ENCODE results near the gene TRMT1. TPM values are rescaled to one million over a fixed set of nuclear protein-coding genes. Genes with fewer than 3 reads are reported as not detected.

The TRMT1 gene
- total RNA-seq, 1 experiment from 2014 or later: 106 TPM

- CTCF ChIA-PET: interaction anchor here (0.5 to 3.4 kb wide), 18 partner anchors 9 to 148 kb away, joined by 3 to 34 read pairs (median 6); partner anchors contain the start of genes NACC1 and TRMT1
- H3K9me3 Mint-ChIP-seq: no peaks in the 10 kb centered on the region
- H3K27ac Mint-ChIP-seq: no peak overlapping the region
These were observed 12.8 kb downstream of the TRMT1 start for GRCh38 chr19:13103581-13104359.

More at GRCh38 chr19:13103581-13104359, 12.8 kb downstream of the TRMT1 start:
- POLR2A ChIA-PET: interaction anchor here (1.0 to 1.4 kb wide), 2 partner anchors 14 to 126 kb away, joined by 3 to 7 read pairs; partner anchors contain the start of gene NACC1
- no peak overlapping the region for H3K4me3 Mint-ChIP-seq
- peaks cover 37% of the 10 kb centered on the region for H3K27me3 Mint-ChIP-seq (ENCODE audit: low read depth)
- no peak for DNase-seq (ENCODE audit: low spot score)
- peaks cover 8% of the 10 kb centered on the region for H3K4me1 Mint-ChIP-seq
- peaks cover 5% of the 10 kb centered on the region; the same call in 1 of the 2 replicates for H3K36me3 Mint-ChIP-seq
- no peak for TF ChIP-seq NFE2L1 (CRISPR knock-in tag; IDR thresholded peaks at IDR 0.05)
- no peak for TF ChIP-seq ARID4B (CRISPR knock-in tag; IDR thresholded peaks at IDR 0.05; ENCODE audit: borderline replicate concordance)
- TF ChIP-seq IRF2 (CRISPR knock-in tag; IDR thresholded peaks at IDR 0.05; ENCODE audit: borderline replicate concordance, low read depth): no peak
- no peak for TF ChIP-seq MAX (CRISPR knock-in tag; IDR thresholded peaks at IDR 0.05)
- TF ChIP-seq ELF4 (CRISPR knock-in tag; IDR thresholded peaks at IDR 0.05; ENCODE audit: low read depth): no peak
- no peak for TF ChIP-seq ATF6 (CRISPR knock-in tag; IDR thresholded peaks at IDR 0.05)
- no peak for TF ChIP-seq USF2 (CRISPR knock-in tag; IDR thresholded peaks at IDR 0.05)
- no peak for TF ChIP-seq SMAD4 (CRISPR knock-in tag; IDR thresholded peaks at IDR 0.05)
- TF ChIP-seq CBFB (CRISPR knock-in tag; IDR thresholded peaks at IDR 0.05; ENCODE audit: low read depth): no peak
- TF ChIP-seq E2F5 (CRISPR knock-in tag; IDR thresholded peaks at IDR 0.05): no peak
- no peak for TF ChIP-seq E2F4 (CRISPR knock-in tag; IDR thresholded peaks at IDR 0.05; ENCODE audit: borderline replicate concordance, low read depth)
- ATAC-seq: no peak

All from WTC11 (cell line).